ENCODE data around the gene LAMTOR4.

DNA sequence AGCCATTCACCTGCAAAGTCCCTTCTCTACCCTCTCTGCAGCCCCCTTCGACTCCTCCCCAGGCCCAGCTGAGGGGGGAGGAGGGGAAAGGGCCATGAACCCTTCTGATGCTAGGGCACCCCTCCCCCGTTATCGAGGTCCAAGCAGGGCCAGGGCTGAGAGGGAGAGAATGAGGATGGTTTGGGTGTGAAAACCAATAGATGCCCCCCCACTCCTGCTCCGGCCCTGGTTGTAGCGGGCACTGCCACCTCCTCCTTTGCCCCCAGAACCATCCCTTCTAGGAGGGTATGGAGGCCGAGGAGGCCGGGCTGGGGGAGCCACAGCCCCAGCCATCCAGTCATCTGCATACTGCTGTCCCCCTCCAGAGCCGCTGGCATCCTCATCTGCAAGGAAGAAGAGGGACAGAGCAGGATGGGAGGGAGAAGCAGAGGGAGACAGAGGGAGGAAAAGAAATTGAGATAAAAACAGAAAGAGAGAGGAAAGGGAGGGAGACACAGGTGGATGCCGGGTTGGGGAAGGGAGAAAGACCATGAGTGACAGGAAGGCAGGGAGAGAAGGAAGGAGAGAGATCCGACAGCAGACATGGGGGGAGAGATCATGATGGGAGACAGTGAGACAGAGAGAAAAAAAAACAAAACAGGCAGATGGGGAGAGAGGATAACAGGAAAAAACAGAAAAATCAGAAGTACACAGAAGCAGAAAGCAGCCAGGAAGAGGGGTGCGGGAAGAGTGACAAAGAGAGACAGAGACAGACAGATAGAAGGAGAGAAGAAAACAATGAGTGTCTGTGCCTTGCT lies 21.6 kb downstream of the LAMTOR4 start:
- TF ChIP-seq ZNF274 (IDR thresholded peaks at IDR 0.05; ENCODE audit: low read depth, low read length) = no peak
- TF ChIP-seq YY1 (IDR thresholded peaks at IDR 0.05; ENCODE audit: insufficient read depth, insufficient read length) = no peak
